ENCODE results near the gene IQCK.

DNA sequence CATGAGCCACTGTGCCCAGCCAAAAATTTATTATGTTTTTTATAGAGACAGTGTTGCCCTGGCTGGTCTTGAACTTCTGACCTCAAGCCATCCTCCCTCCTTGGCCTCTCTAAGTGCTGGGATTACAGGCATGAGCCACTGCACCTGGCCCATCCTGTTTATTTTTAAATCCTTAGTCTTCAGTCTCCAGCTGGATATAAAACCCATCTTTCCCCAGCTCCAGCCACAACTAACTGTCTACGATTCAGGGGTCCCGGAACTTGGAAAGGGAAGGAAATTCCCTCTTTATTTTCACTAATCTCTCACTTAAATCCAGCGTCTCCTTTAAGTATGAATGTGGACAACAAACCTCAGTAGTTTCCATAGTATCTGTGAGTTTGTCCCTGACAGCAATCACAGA, 62.2 kb downstream of the IQCK start:
- TF ChIP-seq, protein P1, sequence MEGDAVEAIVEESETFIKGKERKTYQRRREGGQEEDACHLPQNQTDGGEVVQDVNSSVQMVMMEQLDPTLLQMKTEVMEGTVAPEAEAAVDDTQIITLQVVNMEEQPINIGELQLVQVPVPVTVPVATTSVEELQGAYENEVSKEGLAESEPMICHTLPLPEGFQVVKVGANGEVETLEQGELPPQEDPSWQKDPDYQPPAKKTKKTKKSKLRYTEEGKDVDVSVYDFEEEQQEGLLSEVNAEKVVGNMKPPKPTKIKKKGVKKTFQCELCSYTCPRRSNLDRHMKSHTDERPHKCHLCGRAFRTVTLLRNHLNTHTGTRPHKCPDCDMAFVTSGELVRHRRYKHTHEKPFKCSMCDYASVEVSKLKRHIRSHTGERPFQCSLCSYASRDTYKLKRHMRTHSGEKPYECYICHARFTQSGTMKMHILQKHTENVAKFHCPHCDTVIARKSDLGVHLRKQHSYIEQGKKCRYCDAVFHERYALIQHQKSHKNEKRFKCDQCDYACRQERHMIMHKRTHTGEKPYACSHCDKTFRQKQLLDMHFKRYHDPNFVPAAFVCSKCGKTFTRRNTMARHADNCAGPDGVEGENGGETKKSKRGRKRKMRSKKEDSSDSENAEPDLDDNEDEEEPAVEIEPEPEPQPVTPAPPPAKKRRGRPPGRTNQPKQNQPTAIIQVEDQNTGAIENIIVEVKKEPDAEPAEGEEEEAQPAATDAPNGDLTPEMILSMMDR (IDR thresholded peaks at IDR 0.05; ENCODE audit: low read depth, low read length): no peak
- TF ChIP-seq EZH2phosphoT487 (IDR thresholded peaks at IDR 0.05; ENCODE audit: low read depth): no peak
